NCI-H524 (cell line): Measurements from ENCODE around the gene ATP2B2.

Experiments used
- DNase-seq, 2 experiments: peaks; one replicate each; lab custom pipeline; 2025; lab: John Stamatoyannopoulos, UW

ATP2B2 gene

DNA sequence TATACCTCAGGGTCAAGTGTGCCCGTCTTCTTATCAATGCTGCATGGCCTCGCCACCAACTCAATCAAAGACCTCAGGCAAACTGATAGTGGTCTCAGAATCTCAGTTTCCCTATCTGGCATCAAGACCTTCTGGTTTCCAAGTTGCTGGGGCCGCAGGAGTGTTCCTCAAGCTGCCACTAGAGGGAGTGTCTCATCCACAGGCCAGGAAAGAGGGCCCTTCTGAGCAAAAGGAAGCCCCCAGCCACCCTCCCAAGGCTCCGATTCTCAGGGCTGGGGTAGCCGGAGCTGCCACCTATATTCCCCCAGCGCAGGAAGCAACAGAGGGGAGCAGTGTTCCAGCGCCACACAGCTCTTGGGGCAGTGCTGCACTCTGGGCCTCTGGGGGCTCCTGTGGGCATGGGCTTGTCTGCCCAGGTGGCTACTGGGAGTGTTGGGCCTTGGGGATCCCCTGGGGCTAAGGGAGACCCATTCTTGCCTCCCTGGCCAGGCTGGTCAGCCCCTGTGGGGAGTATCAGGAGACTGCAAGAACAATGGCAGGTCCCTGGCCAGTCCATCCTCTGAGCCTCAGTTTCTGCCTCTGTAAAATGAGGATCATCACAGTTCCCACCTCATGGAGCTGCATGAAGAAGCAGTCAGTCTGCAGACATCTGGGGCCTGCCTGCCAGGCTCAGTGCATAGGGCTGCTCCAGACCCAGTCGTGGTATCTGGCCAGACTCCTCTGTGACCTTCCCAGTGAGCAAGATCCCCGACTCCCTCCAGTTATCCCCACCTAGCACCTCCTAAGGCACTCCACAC is 161.0 kb downstream of the ATP2B2 start:
- DNase-seq, result peak in 1 of 2 experiments; percentile 48

DNA sequence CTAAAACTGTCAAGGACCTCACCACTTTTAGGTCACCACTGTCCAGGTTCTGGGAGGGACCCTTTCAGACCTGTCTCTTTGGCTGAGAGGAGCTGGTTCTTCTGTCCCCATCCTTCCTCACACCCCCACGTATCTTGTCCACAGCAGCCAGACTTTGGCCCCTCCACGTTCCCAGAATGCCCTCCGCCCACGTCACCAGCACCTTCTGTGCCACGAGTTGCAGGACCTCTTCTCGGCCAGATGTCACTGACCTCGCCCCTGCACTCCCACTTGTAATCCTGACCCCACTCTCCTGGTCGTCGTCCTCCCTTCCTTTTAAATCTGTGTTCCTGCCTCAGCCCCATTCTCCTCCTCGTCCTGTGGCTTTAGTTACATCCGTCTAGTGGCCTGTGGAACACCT is 161.9 kb downstream of the ATP2B2 start:
- DNase-seq, result no peak

DNA sequence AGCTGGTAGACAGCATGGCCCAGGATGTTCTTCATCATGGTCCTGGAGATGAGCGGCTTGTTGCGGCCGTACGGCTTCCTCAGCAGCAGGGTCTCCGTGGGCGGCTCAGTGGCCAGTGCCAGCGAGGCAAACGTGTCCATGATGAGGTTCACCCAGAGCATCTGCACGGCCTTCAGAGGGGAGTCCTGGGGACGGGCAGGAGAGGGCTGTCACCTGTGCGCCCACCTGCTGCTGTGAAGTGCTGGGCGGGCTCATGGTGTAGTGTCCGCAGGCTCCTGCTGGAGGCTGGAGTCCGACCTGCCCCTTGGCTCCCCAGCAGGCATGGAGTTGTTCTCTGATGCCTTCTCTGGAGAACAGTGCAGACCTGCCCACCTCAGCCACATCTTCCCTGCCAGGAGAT is 162.6 kb downstream of the ATP2B2 start:
- no peak for DNase-seq

DNA sequence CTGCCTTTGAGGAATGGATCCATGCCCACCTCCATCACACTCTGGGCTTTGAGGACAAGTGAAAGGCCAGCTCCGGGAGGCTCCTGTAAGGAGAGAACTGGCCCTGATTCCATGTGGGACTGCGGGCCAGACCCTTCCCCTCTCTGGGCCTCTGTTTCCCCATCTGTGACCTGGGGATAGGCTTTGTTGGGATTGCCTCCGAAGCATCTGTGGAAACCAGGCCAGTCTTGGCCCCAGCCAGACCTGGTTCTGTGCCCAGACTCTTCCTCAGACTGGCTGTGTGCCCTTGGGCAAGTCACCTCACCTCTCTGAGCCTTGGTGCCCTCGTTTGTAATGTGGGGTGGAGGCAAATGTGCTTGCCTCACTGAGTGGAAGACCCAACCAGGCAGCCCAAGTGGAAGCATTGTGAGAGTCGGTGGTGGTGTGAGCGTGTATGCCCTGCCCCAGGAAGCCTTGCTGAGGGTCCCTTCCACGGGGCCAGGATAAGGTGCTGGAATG is 163.4 kb downstream of the ATP2B2 start:
- no peak for DNase-seq

DNA sequence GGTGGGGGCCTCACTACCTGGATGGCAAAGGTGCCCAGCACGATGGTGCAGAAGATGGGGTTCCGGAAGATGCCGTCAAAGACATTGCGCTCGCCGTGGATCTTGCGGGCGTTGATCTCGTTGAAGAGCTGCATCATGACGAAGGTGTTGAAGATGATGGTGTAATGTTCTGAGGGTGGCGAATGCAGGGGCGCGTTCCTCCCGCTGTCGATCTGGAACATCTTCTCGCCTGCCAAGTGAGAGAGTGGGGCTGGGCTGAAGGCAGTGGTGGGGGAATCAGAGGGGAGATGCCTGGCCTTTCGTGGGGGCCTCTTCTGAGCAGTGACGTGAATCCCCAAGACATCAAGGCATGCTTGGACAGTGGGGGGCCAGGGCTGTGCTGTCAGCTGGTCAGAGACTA is 164.9 kb downstream of the ATP2B2 start:
- no peak for DNase-seq

DNA sequence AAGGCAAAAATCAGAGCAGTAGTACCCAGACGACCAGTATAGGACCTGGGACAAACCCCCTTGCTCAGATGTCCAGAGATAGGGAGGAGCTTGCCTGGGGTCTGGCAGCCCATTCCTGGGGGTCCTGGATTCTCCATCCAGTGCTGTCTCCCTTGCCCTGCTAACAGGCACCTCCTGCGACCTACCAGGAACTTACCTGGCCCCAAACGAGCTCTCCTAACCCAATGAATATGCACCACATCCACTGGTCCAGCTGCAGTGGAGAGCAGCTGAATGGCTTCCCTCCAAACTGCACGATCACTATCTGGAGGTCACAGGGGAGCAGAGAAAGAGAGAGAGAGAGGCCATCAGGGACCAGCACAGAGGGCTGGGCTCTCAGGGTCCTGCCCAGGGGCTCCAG is 165.3 kb downstream of the ATP2B2 start:
- no peak for DNase-seq

DNA sequence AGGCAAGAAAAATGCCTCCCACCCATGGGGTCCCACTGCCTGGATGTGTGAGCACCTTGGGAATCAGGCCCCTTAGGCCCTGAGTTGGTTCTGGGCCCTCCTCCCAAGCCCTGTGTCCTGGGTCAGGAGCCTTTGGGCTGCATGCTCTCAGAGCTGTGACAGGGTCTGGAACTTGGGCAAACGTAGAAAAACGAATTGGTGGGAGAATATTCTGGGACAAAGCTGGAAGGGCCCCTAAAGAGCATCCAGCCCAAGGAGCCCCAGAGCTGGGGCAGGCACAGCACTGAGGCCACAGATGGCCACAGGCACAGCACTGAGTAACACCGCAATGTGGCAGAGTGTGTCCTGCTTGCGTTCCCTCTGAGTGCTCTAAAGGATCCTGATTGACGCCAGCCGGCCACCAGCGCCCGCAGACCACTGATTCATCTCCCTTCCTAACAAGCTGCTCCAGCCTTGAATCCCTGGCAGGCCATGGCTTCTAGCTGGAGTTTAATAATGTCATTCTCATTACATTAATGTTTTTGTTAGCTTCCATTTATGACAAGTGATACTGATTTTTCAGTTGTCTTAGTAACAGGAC is 165.9 kb downstream of the ATP2B2 start:
- DNase-seq, result no peak

DNA sequence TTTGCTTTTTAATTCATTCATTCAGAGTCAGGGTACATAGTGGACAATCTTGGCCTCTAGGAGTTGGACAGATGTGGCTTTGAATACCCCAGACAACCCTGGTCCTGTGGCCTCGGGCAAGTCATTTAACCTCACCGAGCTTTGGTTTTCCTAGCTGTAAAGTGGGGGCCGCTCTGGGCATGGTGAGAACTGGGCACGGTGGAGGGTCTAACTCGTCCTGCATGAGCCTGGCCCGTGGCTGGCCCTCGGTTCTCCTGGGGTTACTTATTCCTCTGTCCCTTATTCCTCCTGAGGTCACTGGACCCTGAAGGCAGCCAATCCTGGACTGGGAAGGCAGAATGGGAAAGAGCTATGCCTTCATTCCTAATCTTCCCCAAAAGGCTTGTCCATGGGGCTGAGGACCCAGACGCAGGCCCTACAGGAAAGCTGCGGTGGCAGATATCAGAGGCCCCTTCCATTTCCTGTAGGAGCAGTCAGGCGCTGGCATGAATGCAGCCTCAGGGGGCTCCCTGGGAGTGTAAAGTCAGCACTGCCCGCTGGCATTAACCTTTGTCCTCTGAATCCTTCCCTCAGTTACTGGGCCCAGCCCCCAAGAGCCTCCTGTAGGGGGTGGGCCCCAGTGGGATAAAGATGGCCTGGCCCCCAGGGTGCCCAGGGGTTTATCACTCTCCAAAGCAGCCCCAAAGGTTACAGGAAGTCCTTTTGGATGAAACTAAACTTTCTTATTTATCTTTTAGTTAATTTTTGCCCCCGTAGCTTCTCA is 166.6 kb downstream of the ATP2B2 start:
- DNase-seq, result no peak

DNA sequence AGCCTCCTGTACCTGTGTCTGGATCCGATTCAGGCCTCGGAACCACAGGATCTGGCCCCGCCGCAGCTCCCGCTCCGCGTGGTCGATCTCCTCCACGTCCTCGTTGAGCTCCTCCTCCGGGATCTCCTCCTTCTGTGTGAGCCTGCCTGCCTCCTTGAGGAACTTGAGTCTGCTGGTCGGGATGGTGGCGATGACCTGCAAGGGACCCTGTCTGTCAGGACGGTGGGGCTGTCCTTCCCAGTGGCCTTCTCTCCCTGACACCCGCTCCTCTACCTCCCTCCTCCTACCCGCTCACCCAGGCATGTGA is 167.3 kb downstream of the ATP2B2 start:
- no peak for DNase-seq

DNA sequence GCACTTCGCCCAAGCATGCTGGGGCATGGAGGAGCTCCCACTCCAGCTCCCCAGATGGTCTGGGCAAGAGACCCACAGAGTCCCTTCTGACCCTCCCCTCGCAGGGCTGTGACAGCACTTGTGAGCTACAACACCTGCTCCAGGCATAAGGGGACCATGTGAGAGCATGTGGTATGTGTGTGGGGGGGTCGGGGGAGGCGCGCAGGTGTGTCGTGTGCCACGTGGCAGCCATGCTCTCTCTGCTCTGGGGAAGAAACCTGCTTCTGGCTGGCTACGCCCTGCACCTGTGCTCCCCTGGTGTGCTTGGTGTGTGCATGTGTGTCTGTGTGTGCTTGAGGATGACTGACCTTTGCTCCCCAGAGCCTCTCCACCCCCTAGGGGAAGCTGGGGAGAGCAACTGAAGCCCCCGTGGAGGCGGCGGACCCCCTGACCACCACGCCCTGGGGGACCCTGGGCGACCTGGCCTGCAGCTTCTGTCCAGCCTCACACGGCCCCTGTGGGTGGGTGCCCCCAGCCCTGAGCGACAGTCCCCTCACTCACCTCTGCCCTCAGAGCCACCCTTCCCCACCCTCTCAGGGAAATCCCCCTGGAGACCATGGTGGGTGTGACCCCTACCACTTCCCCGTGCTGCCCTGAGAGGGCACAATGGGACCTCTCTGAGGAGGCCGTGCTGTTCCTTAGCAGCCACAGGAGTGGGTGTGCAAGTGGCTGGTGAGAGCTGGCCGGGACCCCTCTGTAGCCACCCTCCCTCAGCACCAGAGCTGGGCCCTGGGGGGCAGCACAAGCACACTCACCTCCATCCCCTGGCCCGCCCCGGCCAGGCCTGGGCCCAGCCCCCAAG is 167.8 kb downstream of the ATP2B2 start:
- peak; percentile 71 to 96 for DNase-seq

DNA sequence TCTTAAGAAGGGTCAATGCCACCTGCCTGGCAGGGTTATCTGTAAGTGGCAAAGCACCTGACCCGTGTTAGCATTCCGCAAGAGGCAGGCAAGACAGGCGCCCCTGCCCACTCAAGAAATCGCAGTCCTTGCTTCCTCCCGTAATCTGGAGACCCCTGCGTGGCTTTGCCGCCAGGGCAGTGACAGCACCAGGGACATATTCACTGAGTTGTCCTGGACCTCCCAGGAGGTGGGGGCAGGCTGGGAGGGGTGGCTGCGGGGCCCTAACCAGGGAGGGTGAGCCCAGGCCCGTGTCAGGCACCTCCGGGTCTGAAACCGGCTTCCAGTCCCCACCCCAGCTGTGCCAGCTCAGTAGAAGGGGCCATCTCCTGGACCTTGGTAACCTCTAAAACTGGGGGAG is 168.6 kb downstream of the ATP2B2 start:
- no peak for DNase-seq

DNA sequence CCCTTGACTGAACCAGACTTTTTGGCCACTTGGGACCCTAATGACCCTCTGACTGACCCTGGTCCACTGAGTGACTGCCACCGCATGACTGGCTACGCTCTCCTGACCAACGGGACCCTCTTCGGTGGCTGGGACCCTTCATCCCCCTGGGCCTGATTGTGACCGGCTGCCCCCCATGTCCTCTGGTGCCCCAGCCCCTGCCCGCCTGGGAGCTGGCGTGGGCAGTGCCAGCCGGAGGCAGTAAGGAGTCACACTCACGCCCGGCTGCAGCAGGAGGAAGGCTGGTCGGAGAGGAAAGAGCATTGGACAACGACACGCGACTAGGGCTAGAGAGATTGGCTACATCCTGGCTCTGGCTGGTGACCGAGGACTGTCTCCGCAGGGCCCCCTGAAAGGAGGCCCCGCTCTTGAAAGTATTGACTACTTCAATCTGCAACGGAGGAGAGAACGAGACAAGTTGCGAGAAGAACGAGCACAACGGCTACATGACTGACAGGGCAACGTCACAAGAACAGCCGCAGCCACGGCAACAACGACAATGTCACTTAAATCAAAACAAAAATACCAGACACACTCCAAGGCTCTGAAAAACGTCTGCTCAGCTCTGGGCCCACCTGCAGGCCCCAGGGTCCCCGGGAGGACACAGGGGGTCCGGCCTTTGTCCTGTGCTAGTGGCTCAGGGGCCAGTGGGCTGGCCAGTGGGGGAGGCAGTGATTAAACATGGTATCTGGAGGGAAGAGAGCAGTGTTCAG is 169.3 kb downstream of the ATP2B2 start:
- no peak for DNase-seq

DNA sequence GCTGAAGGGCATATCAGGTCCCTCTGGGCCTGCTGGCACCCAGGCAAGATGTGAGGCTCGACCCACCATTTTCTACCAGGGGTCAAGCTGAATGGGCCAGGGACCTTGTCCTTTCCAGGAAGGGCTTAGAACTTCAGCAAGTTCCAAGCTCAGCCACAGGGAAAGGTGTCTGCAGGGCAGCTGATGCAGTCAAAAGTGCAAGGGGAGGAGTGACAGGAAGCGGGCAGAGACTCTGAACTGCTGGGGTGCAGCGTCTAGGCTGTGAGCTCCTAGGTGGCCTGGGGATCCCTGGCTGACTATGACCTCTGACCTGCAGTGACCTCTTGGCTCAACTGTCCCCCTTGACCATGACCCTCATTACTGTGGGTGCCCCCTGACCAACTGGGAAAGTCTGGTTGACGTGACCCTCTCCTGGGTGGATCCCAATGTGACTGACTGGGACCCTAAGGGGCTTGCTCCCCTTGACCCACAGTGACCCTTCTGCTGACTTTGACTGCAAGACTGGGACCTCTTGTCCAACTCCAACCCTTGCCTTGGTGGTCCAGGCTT is 170.1 kb downstream of the ATP2B2 start:
- DNase-seq, result no peak

DNA sequence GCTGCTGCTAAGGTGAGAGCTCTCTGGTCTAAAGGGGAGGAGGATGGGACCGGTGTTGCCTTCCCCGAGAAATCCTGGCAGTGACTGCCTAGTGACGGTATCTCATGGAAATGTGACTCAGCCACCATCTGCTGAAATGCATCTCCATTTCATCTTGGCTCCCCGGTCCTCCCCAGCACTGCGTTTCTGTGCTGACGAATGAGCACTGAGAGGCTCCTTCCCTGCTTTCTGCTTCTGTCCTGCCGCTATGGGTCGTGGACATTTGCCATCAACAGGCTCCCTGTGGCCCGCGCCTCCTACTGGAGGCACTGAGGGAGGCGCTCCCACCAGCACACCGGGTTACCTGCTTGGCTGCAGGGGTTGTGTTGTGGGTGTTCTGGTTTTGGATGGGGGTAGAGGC is 170.9 kb downstream of the ATP2B2 start:
- DNase-seq, result no peak

DNA sequence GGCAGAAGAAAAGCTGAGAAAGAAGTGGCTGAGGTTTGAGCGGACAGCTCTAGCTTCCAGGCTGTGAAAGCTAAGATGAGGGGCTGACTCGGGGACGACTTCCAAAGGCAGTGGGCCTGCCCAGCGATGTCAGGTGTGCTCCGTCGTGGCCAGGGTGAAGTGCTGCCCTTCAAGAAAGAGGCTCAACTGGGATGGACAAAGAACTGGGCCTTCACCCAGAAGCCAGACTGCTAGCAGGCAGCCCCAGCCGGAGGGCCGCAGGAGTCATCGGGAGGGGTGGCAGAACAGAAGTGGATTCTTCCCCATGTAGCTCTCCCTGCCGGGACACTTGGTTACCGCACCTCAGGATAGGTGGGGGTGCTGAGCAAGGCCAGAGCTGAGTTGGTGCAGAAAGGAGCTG is 171.3 kb downstream of the ATP2B2 start:
- no peak for DNase-seq

DNA sequence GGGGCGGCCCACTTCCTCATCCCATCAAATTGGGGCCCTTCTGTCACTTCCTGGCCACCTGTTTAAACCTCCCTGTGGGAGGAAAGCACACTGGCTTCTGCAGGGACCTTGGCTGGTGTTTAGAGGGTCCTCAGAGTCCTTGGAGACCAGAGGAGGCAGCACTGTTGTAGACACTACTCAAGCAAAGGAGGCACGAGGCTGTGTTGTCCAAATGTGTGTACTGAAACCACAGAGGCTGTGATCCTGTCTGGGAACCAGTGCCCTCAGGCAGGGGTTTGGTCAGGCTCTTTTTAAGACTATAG is 172.1 kb downstream of the ATP2B2 start:
- DNase-seq, result no peak

DNA sequence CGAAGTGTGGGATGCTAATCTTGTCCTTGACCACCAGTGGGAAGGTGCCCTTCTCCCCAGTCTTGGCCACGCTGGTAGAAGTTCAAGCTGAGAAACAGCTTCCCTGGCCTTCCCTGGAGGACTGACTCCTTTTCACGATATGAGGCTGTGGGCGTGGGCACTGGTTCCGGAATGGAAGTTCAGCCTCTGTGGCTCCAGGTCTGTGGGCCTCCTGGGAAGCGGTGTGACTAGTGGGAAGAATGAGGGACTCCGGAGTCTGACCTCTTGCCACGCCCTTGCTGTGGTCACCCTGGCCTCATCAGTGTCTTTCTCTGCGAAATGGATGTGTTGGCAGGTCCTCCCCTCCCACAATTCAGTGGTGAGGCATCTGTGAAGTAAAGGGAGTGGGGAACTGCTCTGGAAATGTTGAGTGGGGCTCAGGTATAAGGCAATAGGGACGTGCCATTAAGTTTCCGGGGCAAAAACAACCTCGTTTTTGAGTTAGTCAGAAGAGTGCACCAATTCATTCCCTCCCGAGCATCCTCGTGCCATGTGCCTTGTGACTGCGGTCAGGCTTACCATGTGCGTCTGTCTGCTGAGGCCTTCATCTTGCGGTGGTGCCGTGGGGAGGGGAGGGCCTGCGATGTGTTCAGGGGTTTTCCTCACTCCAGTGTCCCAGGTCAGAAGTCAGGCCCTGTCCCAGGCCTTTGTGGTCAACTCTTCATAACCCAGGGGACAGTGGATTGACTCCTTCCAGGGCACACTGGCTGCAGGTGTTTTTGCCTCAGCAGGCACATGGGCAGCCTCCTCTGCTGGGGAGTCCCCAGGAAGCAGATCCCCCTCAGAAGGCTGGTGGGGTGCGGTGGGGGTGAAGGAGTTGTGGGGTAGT is 172.7 kb downstream of the ATP2B2 start:
- no peak for DNase-seq

DNA sequence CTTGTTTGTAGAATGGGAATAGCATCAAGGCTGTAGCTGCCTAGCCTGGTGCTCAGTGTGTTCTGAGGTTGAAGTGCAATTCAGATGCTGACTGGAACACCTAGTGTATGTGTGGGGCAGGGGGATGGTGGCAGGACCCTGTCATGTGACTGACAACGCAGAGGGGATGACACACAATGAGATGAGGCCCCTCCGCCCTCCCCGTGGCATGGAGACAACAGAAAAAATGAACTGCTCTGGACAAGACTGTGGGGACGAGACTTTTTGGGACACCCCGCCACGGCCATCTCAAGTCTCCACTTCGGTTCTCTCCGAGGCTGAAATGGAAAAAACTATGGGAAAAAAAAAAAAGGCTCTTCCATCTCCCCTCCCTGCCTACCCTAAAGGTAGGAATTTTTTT is 174.1 kb downstream of the ATP2B2 start:
- no peak for DNase-seq

DNA sequence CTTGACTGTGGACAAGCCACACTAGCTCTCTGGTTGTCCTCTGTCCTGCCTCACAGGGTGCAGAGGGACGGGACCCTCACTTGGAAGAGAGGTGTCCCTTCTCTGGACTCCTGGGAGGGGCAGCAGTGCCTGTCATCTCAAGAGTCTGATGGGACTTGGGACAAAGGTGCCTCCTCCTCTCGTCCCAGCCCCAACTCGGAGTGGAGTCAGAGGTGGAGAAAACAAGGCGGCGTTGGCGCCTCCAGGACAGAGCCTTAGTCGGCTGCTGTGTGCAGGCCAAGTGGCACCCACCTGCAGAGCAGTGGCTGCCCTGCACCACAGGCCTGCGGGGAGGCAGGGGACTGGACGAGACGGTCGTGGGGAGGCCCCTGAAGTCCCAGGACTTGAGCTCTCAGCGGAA is 175.1 kb downstream of the ATP2B2 start:
- no peak for DNase-seq

DNA sequence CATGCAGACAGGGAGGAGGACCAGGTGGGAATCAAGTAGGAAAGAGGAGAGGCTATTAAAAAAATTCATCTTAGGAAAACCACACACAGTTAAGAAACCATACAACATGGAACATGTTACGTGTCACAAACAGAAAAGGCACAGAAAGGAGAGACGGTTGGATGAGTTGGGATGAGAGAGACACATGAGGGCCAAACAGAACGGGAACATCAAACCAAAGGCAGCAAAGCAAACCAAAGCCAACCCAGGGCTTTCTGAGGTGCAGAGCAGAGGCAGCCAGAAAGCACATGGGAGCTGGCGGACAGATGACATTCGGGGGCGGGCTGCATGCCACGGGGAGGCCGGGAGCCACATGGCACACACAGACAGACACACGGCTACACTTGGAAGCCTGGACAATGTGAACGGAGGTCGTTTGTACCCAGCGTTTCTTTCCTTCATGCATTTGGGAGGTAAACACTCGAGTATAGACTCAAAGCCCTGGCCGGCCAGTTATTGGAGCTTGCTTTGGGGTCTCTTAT is 175.8 kb downstream of the ATP2B2 start:
- DNase-seq, result no peak
